AG04449 (cell line): ENCODE measurements around the gene MSH3.

Experiments
- CTCF ChIA-PET: fragments of 350-600 bp; formaldehyde crosslinking; extraction: SDS; loops from one replicate; lab custom pipeline; 2021; ENCODE audit warnings: antibody characterized with exemption; lab: Yijun Ruan, JAX
- POLR2A ChIA-PET: fragments of 400-600, 350-600 bp; formaldehyde crosslinking; extraction: SDS; loops from one replicate; lab custom pipeline; 2020; ENCODE audit warnings: antibody characterized with exemption, inconsistent platforms; lab: Yijun Ruan, JAX
- DNase-seq: peaks from one replicate; pipeline ENCODE4 v3.0.0-alpha.2; 2010; ENCODE audit warnings: low read depth, low spot score
- H3K4me3 ChIP-seq: 2 replicates; pipeline ENCODE4 v1.5.1; 2011; ENCODE audit warnings: low read depth, mild to moderate bottlenecking, control low read depth, low read length
- TF ChIP-seq, protein P1 (sequence below): IDR thresholded peaks from one replicate; pipeline ENCODE4 v1.5.1; 2011; ENCODE audit warnings: mild to moderate bottlenecking, moderate library complexity, low read length, control low read depth, inconsistent platforms; ENCODE audit not compliant: insufficient read depth; ENCODE audit errors: missing control alignments

Gene MSH3

GRCh38 chr5:80629281-80629680 is 25.2 kb upstream of the MSH3 start:
- POLR2A ChIA-PET, result no interaction called here

GRCh38 chr5:80631278-80632259 is 22.9 kb upstream of the MSH3 start:
- ChIA-PET POLR2A (no interaction called here), CTCF (no interaction called here)
- no peak overlapping the region for H3K4me3 ChIP-seq
- DNase-seq, result no peak
- TF ChIP-seq, protein P1, sequence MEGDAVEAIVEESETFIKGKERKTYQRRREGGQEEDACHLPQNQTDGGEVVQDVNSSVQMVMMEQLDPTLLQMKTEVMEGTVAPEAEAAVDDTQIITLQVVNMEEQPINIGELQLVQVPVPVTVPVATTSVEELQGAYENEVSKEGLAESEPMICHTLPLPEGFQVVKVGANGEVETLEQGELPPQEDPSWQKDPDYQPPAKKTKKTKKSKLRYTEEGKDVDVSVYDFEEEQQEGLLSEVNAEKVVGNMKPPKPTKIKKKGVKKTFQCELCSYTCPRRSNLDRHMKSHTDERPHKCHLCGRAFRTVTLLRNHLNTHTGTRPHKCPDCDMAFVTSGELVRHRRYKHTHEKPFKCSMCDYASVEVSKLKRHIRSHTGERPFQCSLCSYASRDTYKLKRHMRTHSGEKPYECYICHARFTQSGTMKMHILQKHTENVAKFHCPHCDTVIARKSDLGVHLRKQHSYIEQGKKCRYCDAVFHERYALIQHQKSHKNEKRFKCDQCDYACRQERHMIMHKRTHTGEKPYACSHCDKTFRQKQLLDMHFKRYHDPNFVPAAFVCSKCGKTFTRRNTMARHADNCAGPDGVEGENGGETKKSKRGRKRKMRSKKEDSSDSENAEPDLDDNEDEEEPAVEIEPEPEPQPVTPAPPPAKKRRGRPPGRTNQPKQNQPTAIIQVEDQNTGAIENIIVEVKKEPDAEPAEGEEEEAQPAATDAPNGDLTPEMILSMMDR, result no peak

More at GRCh38 chr5:80629281-80629680, 25.2 kb upstream of the MSH3 start:
- CTCF ChIA-PET, result no interaction called here
- TF ChIP-seq, protein P1, result no peak
- no peak overlapping the region for H3K4me3 ChIP-seq
- DNase-seq, result no peak

- TF ChIP-seq, protein P1, result no peak
- POLR2A ChIA-PET, result no interaction called here
- CTCF ChIA-PET, result no interaction called here
- no peak for DNase-seq
- no peak overlapping the region for H3K4me3 ChIP-seq
These were observed 21.8 kb upstream of the MSH3 start for GRCh38 chr5:80632700-80633099.

GRCh38 chr5:80634193-80634592 is 20.3 kb upstream of the MSH3 start:
- DNase-seq, result no peak
- ChIA-PET CTCF (no interaction called here), POLR2A (no interaction called here)
- H3K4me3 ChIP-seq, result no peak overlapping the region
- TF ChIP-seq, protein P1, result no peak

DNA sequence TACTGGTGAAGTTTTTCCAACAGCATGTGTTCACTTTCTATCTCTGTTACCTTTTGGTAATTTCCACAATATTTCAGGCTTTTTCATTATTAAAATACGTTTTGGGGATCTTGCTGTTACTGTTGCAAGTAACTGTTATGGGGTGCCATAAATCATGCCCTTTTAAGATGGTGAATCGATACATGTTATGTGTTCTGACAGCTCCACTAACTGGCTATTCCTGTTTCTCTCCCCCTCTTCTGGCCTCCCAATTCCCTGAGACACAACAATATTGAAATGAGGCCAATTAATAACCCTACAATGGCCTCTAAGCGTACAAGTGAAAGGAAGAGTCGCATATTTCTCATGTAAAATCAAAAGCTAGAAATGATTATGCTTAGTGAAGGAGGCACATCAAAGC is 13.1 kb upstream of the MSH3 start:
- H3K4me3 ChIP-seq, result no peak overlapping the region
- POLR2A ChIA-PET, result no interaction called here
- no peak for DNase-seq
- TF ChIP-seq, protein P1, result no peak
- CTCF ChIA-PET, result interaction anchor here (1.0 kb wide), 1 partner anchor 31 kb away, joined by 3 read pairs; no protein-coding TSS in a partner anchor

GRCh38 chr5:80644900-80645299 is 9.6 kb upstream of the MSH3 start:
- ChIA-PET CTCF (no interaction called here), POLR2A (no interaction called here)
- no peak for DNase-seq
- H3K4me3 ChIP-seq, result no peak overlapping the region
- TF ChIP-seq, protein P1, result no peak
